NCI-H2227 (cell line): ENCODE results near the gene SLC5A5.
"Not testable (repeated sequence)": the region's sequence is repeated elsewhere in the genome, so short reads cannot be mapped to it uniquely, and the experiment has no call there.

Experiments
- DNase-seq: peaks from one replicate; lab custom pipeline; 2025; ENCODE audit not compliant: unreplicated experiment; lab: John Stamatoyannopoulos, UW

SLC5A5 gene

GRCh38 chr19:17918151-17918550, 46.4 kb downstream of the SLC5A5 start:
- not testable (repeated sequence) for DNase-seq

DNA sequence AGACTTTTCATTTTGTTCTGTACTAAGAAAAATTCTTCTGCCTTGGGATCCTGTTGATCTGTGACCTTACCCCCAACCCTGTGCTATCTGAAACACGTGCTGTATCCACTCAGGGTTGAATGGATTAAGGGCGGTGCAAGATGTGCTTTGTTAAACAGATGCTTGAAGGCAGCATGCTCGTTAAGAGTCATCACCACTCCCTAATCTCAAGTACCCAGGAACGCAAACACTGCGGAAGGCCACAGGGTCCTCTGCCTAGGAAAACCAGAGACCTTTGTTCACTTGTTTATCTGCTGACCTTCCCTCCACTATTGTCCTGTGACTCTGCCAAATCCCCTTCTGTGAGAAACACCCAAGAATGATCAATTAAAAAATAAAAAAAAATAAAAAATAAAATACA, 47.4 kb downstream of the SLC5A5 start:
- not testable (repeated sequence) for DNase-seq

- DNase-seq: no peak
These were observed 48.8 kb downstream of the SLC5A5 start for GRCh38 chr19:17920527-17920926.

DNA sequence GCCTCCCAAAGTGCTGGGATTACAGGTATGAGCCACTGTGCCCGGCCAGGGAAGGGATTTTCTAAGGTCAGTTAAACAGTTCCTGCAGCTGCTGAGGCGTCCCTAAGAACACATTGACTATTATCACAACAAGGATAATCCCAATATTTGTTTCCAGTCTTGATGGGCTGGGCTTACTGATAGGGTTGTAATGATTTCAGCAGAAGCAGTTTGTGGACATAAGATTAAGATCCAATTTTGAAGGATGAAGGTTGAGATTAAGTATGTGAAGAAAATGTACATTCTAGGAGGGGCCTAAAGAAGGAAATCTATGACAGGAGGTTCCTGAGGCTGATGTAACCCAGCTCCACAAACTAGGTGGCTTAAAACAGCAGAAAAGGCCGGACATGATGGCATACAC, 50.4 kb downstream of the SLC5A5 start:
- DNase-seq: no peak

- DNase-seq: no peak
These were observed 54.3 kb downstream of the SLC5A5 start for GRCh38 chr19:17926044-17926443.

DNA sequence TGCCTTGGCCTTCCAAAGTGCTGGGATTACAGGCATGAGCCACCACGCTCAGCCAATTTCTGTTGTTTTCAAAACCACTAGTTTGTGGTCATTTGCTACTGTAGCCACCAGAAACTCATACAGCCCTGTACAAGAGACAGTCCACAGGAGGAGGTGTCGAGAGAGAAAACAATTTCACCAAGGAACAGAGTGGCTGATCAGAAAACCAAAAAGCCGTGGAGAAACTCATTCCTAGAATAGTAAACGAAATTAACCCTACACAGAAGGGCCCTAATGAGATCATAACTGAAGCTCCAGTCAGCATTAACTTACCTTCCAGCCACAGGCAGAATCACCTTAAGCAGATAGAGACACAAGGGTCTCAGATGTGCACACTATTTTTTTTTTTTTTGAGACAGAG, 57.3 kb downstream of the SLC5A5 start:
- DNase-seq: no peak

DNA sequence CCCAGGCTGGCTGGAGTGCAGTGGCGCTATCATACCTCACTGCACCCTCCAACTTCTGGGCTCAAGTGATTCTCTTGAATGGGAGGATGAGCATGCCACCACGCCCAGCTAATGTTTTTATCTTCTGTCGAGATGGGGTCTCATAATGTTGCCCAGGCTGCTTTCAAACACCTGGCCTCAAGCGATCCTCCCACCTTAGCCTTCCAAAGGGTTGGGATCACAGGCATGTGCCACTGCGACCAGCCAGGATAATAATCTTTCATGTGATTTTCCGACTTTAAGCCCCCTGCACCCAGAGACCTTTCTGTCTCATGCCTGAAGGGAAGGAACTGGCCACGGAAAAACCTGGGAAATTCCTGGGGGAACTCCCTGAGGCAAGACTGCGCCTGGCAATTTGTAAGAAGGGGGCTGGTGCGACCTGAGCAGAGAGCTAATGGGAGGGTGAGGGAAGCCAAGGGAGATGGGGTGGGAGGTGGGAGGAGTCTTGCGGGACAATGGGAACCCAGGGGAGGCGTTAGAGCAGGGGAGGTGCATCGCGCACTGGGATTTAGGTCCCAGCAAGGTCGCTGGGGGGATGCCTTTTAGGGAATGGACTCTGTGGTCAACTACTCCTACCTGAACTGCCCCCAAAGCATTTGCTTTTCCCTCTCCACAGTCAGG, 59.9 kb downstream of the SLC5A5 start:
- DNase-seq: peak; percentile 72

DNA sequence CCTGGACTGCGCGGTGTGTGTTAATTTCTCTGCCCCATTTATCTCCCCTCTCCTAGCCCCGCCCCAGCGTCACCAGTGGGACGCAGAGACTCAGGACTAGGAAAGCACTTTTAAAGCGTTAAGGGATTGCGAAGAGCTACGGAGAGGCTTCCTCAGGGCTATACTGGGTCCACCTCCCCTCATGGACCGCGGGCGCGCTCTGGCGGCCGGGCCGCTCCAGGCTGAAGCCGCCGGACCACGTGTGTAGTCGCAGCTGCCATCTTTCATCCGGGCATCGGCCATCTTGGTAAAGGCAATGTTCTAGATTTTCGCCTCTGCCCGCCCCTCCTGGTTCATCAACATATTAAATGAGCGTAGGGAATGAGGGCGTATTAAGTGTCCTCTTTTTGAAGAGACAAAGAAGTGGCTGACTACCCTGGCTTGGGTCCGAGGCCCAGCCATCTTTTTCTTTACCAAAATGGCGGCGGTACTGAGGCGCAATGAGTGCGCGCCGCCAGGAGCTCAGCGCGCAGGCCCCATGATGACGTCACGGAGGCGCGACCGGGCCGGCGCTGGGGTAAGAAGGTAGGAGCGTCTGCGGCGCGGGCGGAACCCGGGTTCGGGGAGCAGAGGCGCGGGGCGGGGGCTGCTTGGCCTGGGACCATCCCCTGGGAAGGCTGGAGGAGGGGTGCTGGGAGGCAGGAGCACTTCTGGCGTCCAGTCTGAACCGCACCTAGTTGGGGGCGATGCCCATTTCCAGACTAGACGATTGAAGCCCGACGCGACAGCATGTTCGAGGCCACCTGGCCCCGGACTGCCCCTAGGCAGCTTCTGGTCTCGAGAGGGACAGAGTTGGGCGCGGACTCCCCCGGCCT, 61.0 kb downstream of the SLC5A5 start, which contains the start of gene CCDC124:
Gene CCDC124 (plus strand): TSS at position 531 of the 854 bp plus-strand sequence. CDS start 3,406 bp downstream, outside the sequence.
- peak; percentile 92 for DNase-seq

GRCh38 chr19:17933414-17934129, 61.8 kb downstream of the SLC5A5 start:
- no peak for DNase-seq

DNA sequence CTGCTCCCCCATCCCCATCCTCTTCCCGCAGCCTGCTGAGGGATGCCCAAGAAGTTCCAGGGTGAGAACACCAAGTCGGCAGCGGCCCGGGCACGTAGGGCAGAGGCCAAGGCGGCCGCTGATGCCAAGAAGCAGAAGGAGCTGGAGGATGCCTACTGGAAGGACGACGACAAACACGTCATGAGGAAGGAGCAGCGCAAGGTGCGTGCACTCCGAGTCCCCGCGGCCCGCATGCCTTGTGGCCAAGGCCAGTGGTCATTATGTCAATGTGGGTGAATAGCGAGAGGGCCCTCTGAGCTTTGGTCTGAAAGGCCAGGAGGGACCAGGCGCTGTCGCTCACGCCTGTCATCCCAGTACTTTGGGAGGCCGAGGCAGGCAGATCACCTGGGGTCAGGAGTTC, 64.6 kb downstream of the SLC5A5 start:
- DNase-seq: no peak

- DNase-seq: no peak
These were observed 65.7 kb downstream of the SLC5A5 start for GRCh38 chr19:17937371-17937900.

- DNase-seq: peak; percentile 62
These were observed 66.5 kb downstream of the SLC5A5 start for GRCh38 chr19:17938092-17938845.

DNA sequence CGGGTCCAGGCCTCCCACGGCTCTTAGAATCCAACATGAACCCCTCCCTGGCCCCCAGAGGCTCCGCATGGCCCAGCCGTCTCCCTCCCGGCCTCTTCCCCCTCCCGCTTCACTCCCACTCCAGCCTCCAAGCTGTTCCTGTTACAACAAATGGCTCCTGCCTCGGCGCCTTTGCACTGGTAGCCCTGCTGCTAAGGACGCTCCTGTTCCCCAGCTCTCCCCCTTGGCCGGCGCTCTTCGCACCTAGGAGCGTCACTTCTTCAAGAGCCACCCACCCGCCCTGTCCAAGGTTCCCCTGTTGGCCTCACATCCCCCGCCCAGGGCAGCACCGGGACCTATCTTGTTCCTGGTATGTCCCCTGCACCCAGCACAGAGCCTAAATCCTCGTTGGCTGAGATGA, 70.4 kb downstream of the SLC5A5 start:
- DNase-seq: no peak

GRCh38 chr19:17942582-17943273, 71.0 kb downstream of the SLC5A5 start:
- no peak for DNase-seq

- DNase-seq: no peak
These were observed 71.8 kb downstream of the SLC5A5 start for GRCh38 chr19:17943274-17944221.

DNA sequence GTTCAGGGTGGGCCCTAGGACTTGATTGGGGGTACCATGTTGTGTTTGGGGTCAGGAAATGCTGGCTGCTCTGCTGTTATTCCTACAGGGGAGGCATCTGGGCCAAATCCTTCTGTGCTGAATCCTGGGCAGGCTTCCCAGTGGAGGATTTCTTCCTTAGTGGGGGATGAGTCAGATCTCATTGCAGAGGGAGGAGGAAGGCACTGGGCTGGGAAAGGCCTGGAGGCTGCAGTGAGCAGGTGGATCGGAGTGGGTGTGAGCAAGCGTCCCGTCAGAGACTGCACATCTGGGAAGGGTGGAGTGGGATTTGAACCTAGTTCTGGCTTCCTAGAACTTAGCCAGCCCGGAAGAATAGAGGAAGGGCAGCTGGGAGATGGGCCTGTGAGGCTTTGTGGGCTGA, 72.6 kb downstream of the SLC5A5 start:
- DNase-seq: no peak
